ENCODE measurements around the gene PPP5C. TPM values are rescaled to one million over a fixed set of nuclear protein-coding genes. Genes with fewer than 3 reads are reported as not detected.

Gene PPP5C
- total and polyA plus RNA-seq, 9 of the 15 experiments (the other 6 are each of a cell fraction or from before 2014, with no cell fraction given) = 1.9 to 166 (median 108) TPM

- in situ Hi-C loops (cut with MboI) = no loop called here
- no peaks in the 10 kb centered on the region for H3K27me3 ChIP-seq (ENCODE audit: control insufficient read depth in 2 of 2, insufficient read depth in 2 of 2, low read length in 2 of 2)
- intact Hi-C loops (cut with micrococcal nuclease) = no loop called here
- peaks cover 75% of the 10 kb centered on the region for H3K36me3 ChIP-seq (ENCODE audit: control insufficient read depth, insufficient read depth, low read length)
- H3K4me3 ChIP-seq = no peak overlapping the region
- no peak overlapping the region for H3K9ac ChIP-seq (ENCODE audit: insufficient read depth in 1 of 2, low read depth in 2 of 2, low read length in 2 of 2)
- WGBS (ENCODE audit: insufficient coverage, low coverage, missing lambda C conversion rate) = 94% methylated on average over 7 of the region's 7 CpGs
- ChIA-PET POLR2A (interaction anchor here (0.7 to 1.3 kb wide), 5 partner anchors 10 to 174 kb away, joined by 3 to 5 read pairs (median 4); no protein-coding TSS in a partner anchor), CTCF (ENCODE audit: low intra/inter-chr PET ratio) (no interaction called here)
- peaks cover 0 to 4% of the 10 kb centered on the region in 2 experiments; a peak in 1 of 5 replicates for H3K4me1 ChIP-seq (replicated peaks in 1 of 2; ENCODE audit: control insufficient read depth in 2 of 2, insufficient read depth in 2 of 2, low read length in 2 of 2)
- no peak overlapping the region for H3K27ac ChIP-seq (ENCODE audit: extremely low read depth, low read depth, low read length)
- peaks cover 3% of the 10 kb centered on the region; the same call in 1 of the 2 replicates for H4K20me1 ChIP-seq (replicated peaks; ENCODE audit: control insufficient read depth, insufficient read depth, low read length)
- BruUV-seq (replicated peaks) = no TSS peak
- H3K9me1 ChIP-seq (ENCODE audit: control insufficient read depth, insufficient read depth, low read length) = no peaks in the 10 kb centered on the region
- ATAC-seq (no peak), FAIRE-seq (no peak), DNase-seq (ENCODE audit: extremely low read depth in 1 of 4, low spot score in 3 of 4) (no peak)
- H3K9me3 ChIP-seq (replicated peaks; ENCODE audit: control insufficient read depth, insufficient read depth, low read depth, low read length) = no peaks in the 10 kb centered on the region
- H2AFZ ChIP-seq (ENCODE audit: low read depth, low read length) = no peak overlapping the region
- H3K4me2 ChIP-seq (ENCODE audit: insufficient read depth, low read length) = no peak overlapping the region
- peaks cover 41% of the 10 kb centered on the region for H3K79me2 ChIP-seq (ENCODE audit: control insufficient read depth, insufficient read depth, low read length)
- no peak for TF ChIP-seq ZBTB43 (CRISPR knock-in tag; IDR thresholded peaks at IDR 0.05)
- no peak for TF ChIP-seq E2F6 (IDR thresholded peaks at IDR 0.05; ENCODE audit: borderline replicate concordance in 1 of 2, extremely low read depth in 1 of 2, insufficient read depth in 1 of 2, insufficient read length in 1 of 2, low read depth in 1 of 2, low read length in 1 of 2, poor library complexity in 1 of 2, severe bottlenecking in 1 of 2)
- TF ChIP-seq MGA (IDR thresholded peaks at IDR 0.05) = no peak
- no peak for TF ChIP-seq CHD2 (IDR thresholded peaks at IDR 0.05; ENCODE audit: low read depth, low read length)
Measured at GRCh38 chr19:46368116-46368515, 21.2 kb downstream of the PPP5C start.
